Naive thymus-derived CD4-positive, alpha-beta T cell (primary cell): ENCODE results near the gene BTRC. TPM values are rescaled to one million over a fixed set of nuclear protein-coding genes. Genes with fewer than 3 reads are reported as not detected.
"Not testable (repeated sequence)": the region's sequence is repeated elsewhere in the genome, so short reads cannot be mapped to it uniquely, and the experiment has no call there.

ENCODE experiments used
- ATAC-seq: fragments of 150-1000 bp; cut with Tn5 transposase; 2 replicates; pipeline ENCODE4 v1.10.0; 2021; ENCODE audit warnings: mild to moderate bottlenecking, moderate library complexity
- CTCF ChIA-PET: fragments of 350-600 bp; sonication (Branson Sonifier 250); formaldehyde crosslinking; loops from one replicate; lab custom pipeline; 2021; ENCODE audit warnings: antibody characterized with exemption; lab: Charles Lee
- POLR2A ChIA-PET: fragments of 350-600 bp; sonication (Branson Sonifier 250); formaldehyde crosslinking; loops from one replicate; lab custom pipeline; 2021; ENCODE audit warnings: antibody characterized with exemption, inconsistent platforms; lab: Charles Lee
- DNase-seq, 9 donors: peaks; one replicate each; pipeline versions ENCODE4 v3.0.0 to v3.0.0-alpha.2; 2020 to 2022; ENCODE audit warnings: mixed read lengths in 1 of 9
- H3K27ac ChIP-seq: one replicate; pipeline ENCODE4 v1.7.0; 2013; ENCODE audit warnings: mild to moderate bottlenecking, low read depth, low read length, moderate library complexity
- H3K27me3 ChIP-seq, 2 donors: one replicate each; pipeline ENCODE4 v1.7.0; 2013; ENCODE audit warnings: low read length in 2 of 2, mild to moderate bottlenecking in 2 of 2, moderate library complexity in 2 of 2; ENCODE audit not compliant: control insufficient read depth in 2 of 2, insufficient read depth in 2 of 2
- H3K36me3 ChIP-seq, 3 experiments: 1 replicate in 2 of 3; 2 replicates in 1 of 3; pipeline ENCODE4 v1.7.0; 2013; ENCODE audit warnings: low read length in 3 of 3, mild to moderate bottlenecking in 3 of 3, moderate library complexity in 1 of 3; ENCODE audit not compliant: insufficient read depth in 3 of 3, control insufficient read depth in 2 of 3
- H3K4me1 ChIP-seq, 2 donors: one replicate each; pipeline ENCODE4 v1.7.0; 2013; ENCODE audit warnings: low read length in 2 of 2, mild to moderate bottlenecking in 2 of 2, moderate library complexity in 1 of 2; ENCODE audit not compliant: control insufficient read depth in 2 of 2, insufficient read depth in 2 of 2
- H3K4me3 ChIP-seq: 2 replicates; pipeline ENCODE4 v1.7.0; 2013; ENCODE audit warnings: mild to moderate bottlenecking, low read length
- H3K9me3 ChIP-seq, 3 experiments: 1 replicate in 2 of 3; 2 replicates in 1 of 3; pipeline ENCODE4 v1.7.0; 2013; ENCODE audit warnings: low read length in 3 of 3; ENCODE audit not compliant: control insufficient read depth in 2 of 3
- H3K27ac Mint-ChIP-seq, 9 donors: one replicate each; pipeline ENCODE4 v1.8.0; 2020 to 2022; ENCODE audit warnings: mixed read lengths in 9 of 9, mild to moderate bottlenecking in 8 of 9, moderate library complexity in 5 of 9, inconsistent platforms in 2 of 9
- H3K27me3 Mint-ChIP-seq, 5 donors: one replicate each; pipeline ENCODE4 v1.8.0; 2021 to 2022; ENCODE audit warnings: mixed read lengths in 5 of 5, mild to moderate bottlenecking in 1 of 5
- H3K36me3 Mint-ChIP-seq, 5 donors: one replicate each; pipeline ENCODE4 v1.8.0; 2020 to 2022; ENCODE audit warnings: mixed read lengths in 5 of 5, mild to moderate bottlenecking in 3 of 5, inconsistent platforms in 1 of 5
- H3K4me1 Mint-ChIP-seq, 7 donors: one replicate each; pipeline ENCODE4 v1.8.0; 2020 to 2022; ENCODE audit warnings: mixed read lengths in 7 of 7, mild to moderate bottlenecking in 3 of 7, inconsistent platforms in 1 of 7
- H3K4me3 Mint-ChIP-seq, 10 donors: one replicate each; pipeline ENCODE4 v1.8.0; 2020 to 2022; ENCODE audit warnings: mild to moderate bottlenecking in 10 of 10, mixed read lengths in 10 of 10, moderate library complexity in 6 of 10, inconsistent platforms in 2 of 10
- H3K9me3 Mint-ChIP-seq, 11 donors: one replicate each; pipeline ENCODE4 v1.8.0; 2020 to 2022; ENCODE audit warnings: mixed read lengths in 11 of 11, mild to moderate bottlenecking in 4 of 11, inconsistent platforms in 1 of 11, moderate library complexity in 1 of 11
- intact Hi-C, 2 donors: fragments of 100-400 bp; cut with micrococcal nuclease; formaldehyde crosslinking; loops; one replicate each; pipeline ENCODE4 v1.15.1; 2023
- polyA plus RNA-seq, 2 donors: library from polyadenylated mRNA; unstranded; fragments of 300-500 nt; fragmentation: Illumina TruSeq; gene quantifications; one replicate each; pipeline ENCODE4 v1.2.3, GENCODE V29; 2021
- total RNA-seq, 6 experiments: library from RNA in 5 of 6; stranded (reverse) in 5 of 6; gene quantifications; 1 replicate in 5 of 6; 2 replicates in 1 of 6; pipeline ENCODE4 v1.2.3 and lab custom pipeline; 2021 to 2026

Gene BTRC
- total and polyA plus RNA-seq, 7 experiments from 2014 or later: 12.8 to 26.1 (median 16.8) TPM

DNA sequence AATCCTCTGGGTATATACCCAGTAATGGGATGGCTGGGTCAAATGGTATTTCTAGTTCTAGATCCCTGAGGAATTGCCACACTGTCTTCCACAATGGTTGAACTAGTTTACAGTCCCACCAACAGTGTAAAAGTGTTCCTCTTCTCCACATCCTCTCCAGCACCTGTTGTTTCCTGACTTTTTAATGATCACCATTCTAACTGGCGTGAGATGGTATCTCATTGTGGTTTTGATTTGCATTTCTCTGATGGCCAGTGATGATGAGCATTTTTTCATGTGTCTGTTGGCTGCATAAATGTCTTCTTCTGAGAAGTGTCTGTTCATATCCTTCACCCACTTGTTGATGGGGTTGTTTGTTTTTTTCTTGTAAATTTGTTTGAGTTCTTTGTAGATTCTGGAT is 68.0 kb downstream of the BTRC start:
- H3K4me3 Mint-ChIP-seq, H3K4me1 ChIP-seq, intact Hi-C loops, H3K27me3 ChIP-seq, H3K9me3 Mint-ChIP-seq, H3K9me3 ChIP-seq, H3K27me3 Mint-ChIP-seq, POLR2A ChIA-PET, H3K4me3 ChIP-seq, H3K27ac ChIP-seq, ATAC-seq, H3K27ac Mint-ChIP-seq, H3K36me3 ChIP-seq, DNase-seq, CTCF ChIA-PET: not testable (repeated sequence)
- Mint-ChIP-seq H3K36me3 (peaks cover 0 to 21% (median 17%) of the 10 kb centered on the region in 5 donors), H3K4me1 (peaks cover 0 to 39% (median 19%) of the 10 kb centered on the region in 7 donors)

DNA sequence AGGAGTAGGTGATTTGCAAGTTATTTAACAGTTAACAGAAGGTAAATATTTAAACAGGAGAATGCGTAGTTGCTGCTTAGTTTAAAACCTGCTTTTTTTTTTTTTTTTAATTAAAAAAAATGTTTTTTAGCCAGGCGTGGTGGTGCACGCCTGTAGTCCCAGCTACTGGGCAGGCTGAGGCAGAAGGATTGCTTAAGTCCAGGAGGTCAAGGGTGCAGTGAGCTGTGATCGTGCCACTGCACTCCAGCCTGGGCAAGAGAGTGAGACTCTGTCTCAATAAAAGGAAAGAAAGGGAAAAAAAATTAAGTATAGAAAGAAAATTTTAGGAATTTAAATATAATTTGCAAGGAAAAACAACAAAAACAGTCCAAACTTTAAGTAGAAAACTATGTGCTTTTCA is 71.6 kb downstream of the BTRC start:
- intact Hi-C loops: no loop called here
- peaks cover 0 to 20% (median 14%) of the 10 kb centered on the region in 5 donors for H3K36me3 Mint-ChIP-seq

DNA sequence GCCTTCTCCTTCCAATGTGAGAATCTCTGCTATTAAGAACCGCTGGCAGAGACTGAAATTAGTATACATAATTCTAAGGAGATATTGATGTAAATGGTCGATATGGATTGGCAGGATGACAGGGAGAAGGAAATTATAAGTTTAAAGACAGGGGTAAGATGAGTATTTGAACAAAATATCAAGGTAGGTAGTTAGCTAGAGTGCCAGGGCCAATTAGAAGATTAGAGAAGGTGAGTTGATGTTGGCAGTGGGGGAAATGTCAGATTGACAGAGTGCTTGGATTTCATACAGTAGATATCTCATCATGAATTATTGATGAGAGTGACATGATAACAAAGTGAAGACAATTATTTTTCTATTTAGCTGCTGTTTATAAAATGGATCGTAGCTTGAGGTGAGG is 74.1 kb downstream of the BTRC start:
- ATAC-seq (no peak), DNase-seq (no peak)
- H3K36me3 ChIP-seq: no peaks in the 10 kb centered on the region
- no peaks in the 10 kb centered on the region for H3K9me3 ChIP-seq
- no peak overlapping the region for H3K4me3 ChIP-seq
- Mint-ChIP-seq H3K27me3 (peaks cover 0 to 5% (median 0%) of the 10 kb centered on the region in 5 donors), H3K27ac (no peak overlapping the region), H3K4me3 (no peak overlapping the region), H3K36me3 (peaks cover 0 to 17% (median 8%) of the 10 kb centered on the region in 5 donors), H3K4me1 (peaks cover 0 to 38% (median 19%) of the 10 kb centered on the region in 7 donors), H3K9me3 (no peaks in the 10 kb centered on the region)
- no peak overlapping the region for H3K27ac ChIP-seq
- no peaks in the 10 kb centered on the region for H3K27me3 ChIP-seq
- POLR2A ChIA-PET: no interaction called here
- CTCF ChIA-PET: no interaction called here
- H3K4me1 ChIP-seq: no peaks in the 10 kb centered on the region
- intact Hi-C loops: no loop called here

More for the DNA sequence above, 71.6 kb downstream of the BTRC start:
- no peaks in the 10 kb centered on the region for H3K27me3 ChIP-seq
- no peaks in the 10 kb centered on the region for H3K4me1 ChIP-seq
- H3K27me3 Mint-ChIP-seq: peaks cover 0 to 6% (median 0%) of the 10 kb centered on the region in 5 donors
- CTCF ChIA-PET: no interaction called here
- peaks cover 0 to 2% (median 0%) of the 10 kb centered on the region in 11 donors for H3K9me3 Mint-ChIP-seq
- H3K9me3 ChIP-seq: no peaks in the 10 kb centered on the region
- no peaks in the 10 kb centered on the region for H3K36me3 ChIP-seq
- no peak overlapping the region for H3K27ac Mint-ChIP-seq
- POLR2A ChIA-PET: no interaction called here
- H3K4me1 Mint-ChIP-seq: peaks cover 0 to 45% (median 25%) of the 10 kb centered on the region in 7 donors
- DNase-seq (no peak), ATAC-seq (no peak)
- H3K4me3 Mint-ChIP-seq: no peak overlapping the region
- H3K4me3 ChIP-seq: no peak overlapping the region
- H3K27ac ChIP-seq: no peak overlapping the region

DNA sequence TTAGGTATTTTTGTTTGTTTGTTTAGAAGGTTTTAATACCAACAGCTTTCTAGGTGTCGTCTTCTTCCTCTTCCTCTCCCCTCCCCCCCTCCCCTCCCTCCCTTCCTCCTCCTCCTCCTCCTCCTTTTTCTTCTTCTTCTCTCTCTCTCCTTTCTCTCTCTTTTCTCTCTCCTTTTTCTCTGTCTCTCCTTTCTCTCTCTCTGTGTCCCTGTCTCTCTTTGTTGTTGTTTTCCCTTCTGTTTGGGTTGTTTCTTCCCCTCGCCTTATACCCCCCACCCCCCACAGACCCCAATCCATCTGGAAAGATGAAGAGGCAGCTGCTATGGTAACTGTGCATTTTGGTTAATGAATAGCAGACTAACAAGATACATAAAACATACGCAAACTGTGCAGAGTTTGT is 75.5 kb downstream of the BTRC start:
- DNase-seq (no peak), ATAC-seq (no peak)
- H3K36me3 ChIP-seq: no peaks in the 10 kb centered on the region
- Mint-ChIP-seq H3K27me3 (peaks cover 0 to 2% (median 0%) of the 10 kb centered on the region in 5 donors), H3K4me1 (peaks cover 0 to 33% (median 16%) of the 10 kb centered on the region in 7 donors), H3K27ac (no peak overlapping the region), H3K9me3 (no peaks in the 10 kb centered on the region), H3K36me3 (peaks cover 0 to 23% (median 10%) of the 10 kb centered on the region in 5 donors), H3K4me3 (no peak overlapping the region)
- H3K4me3 ChIP-seq: no peak overlapping the region
- CTCF ChIA-PET: no interaction called here
- no peaks in the 10 kb centered on the region for H3K9me3 ChIP-seq
- no peaks in the 10 kb centered on the region for H3K4me1 ChIP-seq
- no peaks in the 10 kb centered on the region for H3K27me3 ChIP-seq
- H3K27ac ChIP-seq: no peak overlapping the region
- POLR2A ChIA-PET: no interaction called here
- intact Hi-C loops: no loop called here

DNA sequence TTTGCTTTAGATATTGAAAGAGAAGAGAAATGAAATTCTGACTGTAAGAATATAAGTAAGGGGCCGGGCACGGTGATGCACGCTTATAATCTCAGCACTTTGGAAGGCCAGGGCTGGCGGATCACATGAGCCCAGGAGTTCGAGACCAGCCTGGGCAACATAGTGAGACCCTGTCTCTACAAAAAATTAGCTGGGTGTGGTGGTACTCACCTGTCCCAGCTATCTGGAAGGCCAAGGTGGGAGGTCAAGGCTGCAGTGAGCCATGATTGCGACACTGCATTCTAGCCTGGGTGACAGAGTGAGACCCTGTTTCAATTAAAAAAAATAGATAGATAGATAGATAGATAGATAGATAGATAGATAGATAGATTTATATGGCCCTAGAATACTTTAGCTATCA is 82.3 kb downstream of the BTRC start:
- Mint-ChIP-seq H3K9me3 (no peaks in the 10 kb centered on the region), H3K4me3 (no peak overlapping the region), H3K27me3 (no peaks in the 10 kb centered on the region), H3K36me3 (peaks cover 0 to 15% (median 9%) of the 10 kb centered on the region in 5 donors), H3K27ac (no peak overlapping the region), H3K4me1 (peaks cover 0 to 6% (median 0%) of the 10 kb centered on the region in 7 donors)
- H3K4me1 ChIP-seq: no peaks in the 10 kb centered on the region
- no peaks in the 10 kb centered on the region for H3K36me3 ChIP-seq
- ChIA-PET POLR2A (no interaction called here), CTCF (interaction anchor here (0.7 to 1.1 kb wide), 2 partner anchors 30 to 328 kb away, joined by 3 read pairs; no protein-coding TSS in a partner anchor)
- H3K27ac ChIP-seq: no peak overlapping the region
- DNase-seq: no peak
- no peak overlapping the region for H3K4me3 ChIP-seq
- no peaks in the 10 kb centered on the region for H3K27me3 ChIP-seq
- no peak for ATAC-seq
- no peaks in the 10 kb centered on the region for H3K9me3 ChIP-seq
- intact Hi-C loops: no loop called here

DNA sequence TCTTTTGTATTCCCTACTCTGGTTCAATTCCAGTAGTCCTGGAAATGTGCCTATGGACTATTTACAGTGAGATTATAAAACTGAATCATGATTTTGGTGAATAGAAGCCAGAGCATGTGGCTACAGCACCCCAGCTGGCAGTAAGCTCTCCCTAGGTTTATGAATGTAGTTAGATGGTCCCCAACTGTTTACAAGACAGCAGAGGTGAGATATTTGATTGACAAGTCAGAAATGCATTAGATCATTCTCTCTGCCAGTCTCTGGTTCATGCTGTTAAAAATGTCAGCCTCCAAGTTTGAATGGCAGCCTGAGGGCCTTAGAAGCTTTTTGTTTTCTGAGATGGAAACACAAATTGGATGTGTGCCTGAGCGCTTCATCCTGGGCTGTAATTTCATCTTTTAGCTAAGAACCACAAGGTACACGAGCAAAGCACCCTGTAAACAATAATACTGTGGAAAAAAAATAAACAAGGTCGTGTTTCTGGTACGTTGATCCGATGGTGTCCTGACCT is 85.0 kb downstream of the BTRC start:
- no peak for DNase-seq
- no peak for ATAC-seq
- intact Hi-C loops: no loop called here
- Mint-ChIP-seq H3K27ac (no peak overlapping the region), H3K27me3 (no peaks in the 10 kb centered on the region), H3K4me1 (peaks cover 2 to 12% (median 5%) of the 10 kb centered on the region in 7 donors), H3K9me3 (no peaks in the 10 kb centered on the region), H3K4me3 (no peak overlapping the region), H3K36me3 (peaks cover 0 to 5% (median 4%) of the 10 kb centered on the region in 5 donors)
- CTCF ChIA-PET: no interaction called here
- Histone ChIP-seq H3K9me3 (no peaks in the 10 kb centered on the region), H3K27ac (no peak overlapping the region), H3K4me1 (no peaks in the 10 kb centered on the region), H3K36me3 (no peaks in the 10 kb centered on the region), H3K4me3 (no peak overlapping the region), H3K27me3 (no peaks in the 10 kb centered on the region)
- POLR2A ChIA-PET: no interaction called here
